ENCODE measurements around the gene COL18A1. TPM values are rescaled to one million over a fixed set of nuclear protein-coding genes. Genes with fewer than 3 reads are reported as not detected.

Gene COL18A1
- total RNA-seq, 1 donor from 2014 or later: 9.2 TPM

DNA sequence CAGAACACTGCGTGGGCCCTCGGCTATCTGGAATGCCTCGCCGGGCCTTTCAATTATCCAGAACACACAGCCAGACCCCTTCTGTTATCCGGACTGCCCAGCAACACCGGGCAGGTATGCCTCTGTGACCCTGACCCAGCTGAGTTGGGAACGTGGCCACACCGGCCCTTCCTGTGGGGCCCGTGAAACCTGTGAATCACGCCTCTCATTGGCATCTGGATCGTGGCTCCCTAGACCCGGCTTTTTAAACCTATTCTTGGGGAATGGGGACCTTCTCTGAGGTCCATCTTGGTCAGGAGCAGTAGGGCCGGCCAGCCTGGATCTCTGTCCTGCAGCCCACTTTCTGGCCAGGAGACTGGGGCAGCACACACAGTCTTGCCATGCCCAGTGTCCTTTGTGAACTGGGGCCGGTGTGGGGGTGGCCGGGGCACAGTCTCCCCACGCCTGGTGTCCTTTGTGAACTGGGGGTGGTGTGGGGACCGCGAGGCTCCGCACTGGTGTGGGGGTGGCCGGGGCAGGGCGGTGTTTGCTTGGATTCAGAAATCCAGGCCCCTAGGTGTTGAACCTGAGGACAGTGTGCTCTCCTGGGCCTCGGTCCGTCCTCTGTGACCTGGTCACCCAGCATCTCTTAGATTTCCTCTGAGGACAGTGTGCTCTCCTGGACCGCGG, 11.1 kb downstream of the COL18A1 start:
- TF ChIP-seq, protein P1, sequence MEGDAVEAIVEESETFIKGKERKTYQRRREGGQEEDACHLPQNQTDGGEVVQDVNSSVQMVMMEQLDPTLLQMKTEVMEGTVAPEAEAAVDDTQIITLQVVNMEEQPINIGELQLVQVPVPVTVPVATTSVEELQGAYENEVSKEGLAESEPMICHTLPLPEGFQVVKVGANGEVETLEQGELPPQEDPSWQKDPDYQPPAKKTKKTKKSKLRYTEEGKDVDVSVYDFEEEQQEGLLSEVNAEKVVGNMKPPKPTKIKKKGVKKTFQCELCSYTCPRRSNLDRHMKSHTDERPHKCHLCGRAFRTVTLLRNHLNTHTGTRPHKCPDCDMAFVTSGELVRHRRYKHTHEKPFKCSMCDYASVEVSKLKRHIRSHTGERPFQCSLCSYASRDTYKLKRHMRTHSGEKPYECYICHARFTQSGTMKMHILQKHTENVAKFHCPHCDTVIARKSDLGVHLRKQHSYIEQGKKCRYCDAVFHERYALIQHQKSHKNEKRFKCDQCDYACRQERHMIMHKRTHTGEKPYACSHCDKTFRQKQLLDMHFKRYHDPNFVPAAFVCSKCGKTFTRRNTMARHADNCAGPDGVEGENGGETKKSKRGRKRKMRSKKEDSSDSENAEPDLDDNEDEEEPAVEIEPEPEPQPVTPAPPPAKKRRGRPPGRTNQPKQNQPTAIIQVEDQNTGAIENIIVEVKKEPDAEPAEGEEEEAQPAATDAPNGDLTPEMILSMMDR (IDR thresholded peaks at IDR 0.05; ENCODE audit: insufficient read depth, low read length, severe bottlenecking): no peak
- no peak for DNase-seq (ENCODE audit: low read depth)
- no peak overlapping the region for H3K4me3 ChIP-seq (ENCODE audit: low read depth, low read length)
- H3K36me3 ChIP-seq (ENCODE audit: control insufficient read depth, insufficient read depth, low read length): no peaks in the 10 kb centered on the region
- no peak for FAIRE-seq
- peaks cover 2% of the 10 kb centered on the region for H3K27me3 ChIP-seq (ENCODE audit: control insufficient read depth, insufficient read depth, low read length)

DNA sequence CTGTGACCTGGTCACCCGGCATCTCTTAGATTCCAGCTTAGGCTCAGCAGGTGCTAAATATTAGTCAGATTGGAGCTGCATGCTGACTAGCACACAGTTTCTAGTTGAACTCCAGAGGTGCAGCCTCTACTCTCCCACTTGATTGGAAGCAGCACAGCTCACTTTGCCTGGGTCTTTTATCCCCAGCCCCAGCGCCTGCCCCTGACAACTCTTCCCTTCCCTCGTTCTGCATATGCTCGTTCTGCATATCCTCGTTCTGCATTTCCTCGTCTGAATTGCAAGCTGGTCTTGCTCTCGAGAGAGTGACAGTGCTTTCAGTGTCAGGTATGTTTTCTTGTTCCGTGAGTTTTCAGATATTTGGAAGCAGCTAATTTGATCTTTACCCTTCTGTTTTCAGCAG, 11.7 kb downstream of the COL18A1 start:
- H3K27me3 ChIP-seq (ENCODE audit: control insufficient read depth, insufficient read depth, low read length): peaks cover 2% of the 10 kb centered on the region
- H3K36me3 ChIP-seq (ENCODE audit: control insufficient read depth, insufficient read depth, low read length): no peaks in the 10 kb centered on the region
- FAIRE-seq: no peak
- TF ChIP-seq, protein P1 (IDR thresholded peaks at IDR 0.05; ENCODE audit: insufficient read depth, low read length, severe bottlenecking): no peak
- no peak overlapping the region for H3K4me3 ChIP-seq (ENCODE audit: low read depth, low read length)
- DNase-seq (ENCODE audit: low read depth): no peak

DNA sequence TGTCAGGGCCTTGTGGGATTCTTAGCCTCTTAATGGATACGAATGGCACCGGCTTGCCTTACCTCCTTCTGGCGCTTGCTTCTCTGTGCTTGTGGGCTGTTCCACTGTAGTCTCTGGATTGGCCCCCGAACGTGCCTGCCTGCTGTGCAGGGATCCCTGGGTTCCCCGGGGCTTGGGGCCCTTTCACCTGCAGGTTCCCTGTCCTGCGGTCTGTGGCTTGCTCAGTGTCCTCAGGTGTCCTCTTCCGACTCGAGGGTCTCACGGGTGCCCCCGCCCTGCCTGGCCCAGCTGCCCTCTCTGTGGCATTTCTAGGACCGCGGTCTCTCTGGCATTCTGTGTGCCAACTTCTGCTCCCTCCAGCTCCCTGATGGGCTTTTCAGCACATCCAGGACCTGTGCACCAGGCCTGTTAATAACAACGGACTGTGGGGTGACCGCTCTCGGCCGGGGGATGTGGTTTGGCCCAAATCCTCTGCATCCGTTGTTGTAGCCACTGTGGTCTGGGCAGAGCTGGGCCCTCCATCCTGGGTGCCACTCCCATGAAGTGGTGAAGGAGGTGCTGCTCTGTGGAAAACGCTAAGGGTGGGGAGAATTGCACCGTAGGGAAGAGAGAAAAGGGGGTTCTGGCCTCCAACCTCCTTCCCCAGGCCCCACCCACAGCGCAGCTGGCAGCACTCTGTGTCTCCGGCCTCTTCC, 12.4 kb downstream of the COL18A1 start:
- FAIRE-seq (no peak), DNase-seq (ENCODE audit: low read depth) (no peak)
- Histone ChIP-seq H3K36me3 (ENCODE audit: control insufficient read depth, insufficient read depth, low read length) (no peaks in the 10 kb centered on the region), H3K4me3 (ENCODE audit: low read depth, low read length) (no peak overlapping the region), H3K27me3 (ENCODE audit: control insufficient read depth, insufficient read depth, low read length) (peaks cover 2% of the 10 kb centered on the region)
- TF ChIP-seq, protein P1 (IDR thresholded peaks at IDR 0.05; ENCODE audit: insufficient read depth, low read length, severe bottlenecking): no peak

DNA sequence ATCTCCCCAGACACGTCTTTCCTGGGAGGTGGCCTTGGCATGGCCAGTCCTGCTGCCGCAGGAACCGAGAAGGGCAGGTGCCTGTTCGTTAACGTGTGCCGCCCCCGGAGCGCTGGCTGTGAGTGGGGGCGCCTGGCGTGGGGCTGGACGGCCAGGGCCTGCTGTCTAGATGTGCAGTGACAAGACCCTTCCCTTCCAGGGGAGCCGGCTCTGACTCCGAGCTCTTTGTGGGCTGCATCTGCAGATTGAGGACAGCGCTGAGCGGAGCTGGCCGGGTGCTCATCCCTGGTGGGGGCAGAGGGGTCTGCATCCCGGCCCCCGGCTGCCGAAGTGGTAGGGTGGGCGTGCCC, 13.0 kb downstream of the COL18A1 start:
- DNase-seq (ENCODE audit: low read depth): no peak
- TF ChIP-seq, protein P1 (IDR thresholded peaks at IDR 0.05; ENCODE audit: insufficient read depth, low read length, severe bottlenecking): no peak
- H3K27me3 ChIP-seq (ENCODE audit: control insufficient read depth, insufficient read depth, low read length): peaks cover 2% of the 10 kb centered on the region

DNA sequence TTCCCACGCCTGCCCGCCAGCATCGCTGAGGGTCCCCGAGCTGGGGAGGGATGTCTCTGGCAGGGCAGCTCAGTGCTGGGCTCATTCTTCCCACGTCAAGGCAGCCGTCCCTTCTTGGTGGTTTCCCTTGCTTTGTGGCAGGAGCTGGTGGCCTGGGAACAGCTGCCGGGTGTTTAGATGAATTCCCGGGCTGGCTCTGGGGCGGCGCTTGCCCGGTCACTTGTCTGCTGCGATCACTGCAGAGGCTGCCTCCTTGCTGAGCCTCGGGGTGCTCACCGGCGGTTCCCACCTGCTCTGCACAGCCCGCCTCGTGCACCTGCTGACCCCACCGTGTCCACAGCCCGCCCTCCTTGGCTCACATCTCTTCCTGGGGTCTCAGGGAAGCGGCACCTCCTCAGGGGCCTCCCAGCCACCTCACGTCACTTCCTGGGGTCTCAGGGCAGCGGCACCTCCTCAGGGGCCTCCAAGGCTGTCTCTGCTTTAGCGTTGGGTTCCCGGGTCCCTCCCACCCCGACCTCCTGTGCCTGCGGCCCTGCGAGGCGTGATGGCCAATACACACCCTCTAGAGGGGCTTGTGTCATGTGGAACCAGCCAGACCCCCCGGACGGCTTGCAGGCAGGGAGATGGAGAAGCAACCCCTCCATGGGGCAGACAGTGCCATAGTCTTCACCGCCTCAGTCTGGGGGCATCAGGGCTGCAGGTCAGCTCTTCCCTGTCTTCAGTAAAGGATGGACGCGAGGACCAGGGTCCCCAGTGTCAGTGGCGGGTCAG, 13.5 kb downstream of the COL18A1 start:
- TF ChIP-seq, protein P1 (IDR thresholded peaks at IDR 0.05; ENCODE audit: insufficient read depth, low read length, severe bottlenecking): no peak
- FAIRE-seq (no peak), DNase-seq (ENCODE audit: low read depth) (no peak)
- H3K4me3 ChIP-seq (ENCODE audit: low read depth, low read length): no peak overlapping the region
- no peaks in the 10 kb centered on the region for H3K36me3 ChIP-seq (ENCODE audit: control insufficient read depth, insufficient read depth, low read length)
- peaks cover 2% of the 10 kb centered on the region for H3K27me3 ChIP-seq (ENCODE audit: control insufficient read depth, insufficient read depth, low read length)

More for the DNA sequence above, 13.0 kb downstream of the COL18A1 start:
- no peak for FAIRE-seq
- H3K36me3 ChIP-seq (ENCODE audit: control insufficient read depth, insufficient read depth, low read length): no peaks in the 10 kb centered on the region
- no peak overlapping the region for H3K4me3 ChIP-seq (ENCODE audit: low read depth, low read length)

All from bronchial epithelial cell (primary cell).